Measurements from ENCODE around the gene SRSF11.

- no peak for TF ChIP-seq MAX (IDR thresholded peaks at IDR 0.05; ENCODE audit: low read depth, low read length)
- no peak for TF ChIP-seq CTCF (IDR thresholded peaks at IDR 0.05; ENCODE audit: low read depth, low read length)
These were observed 43.7 kb downstream of the SRSF11 start for GRCh38 chr1:70264839-70265238.

Measured in NB4 (cell line).